H9 (cell line): ENCODE data around the gene USF3. TPM values are rescaled to one million over a fixed set of nuclear protein-coding genes. Genes with fewer than 3 reads are reported as not detected.

Experiments used
- DNase-seq: peaks from one replicate; pipeline ENCODE4 v3.0.0-alpha.2; 2017
- H2AFZ ChIP-seq: one replicate; pipeline ENCODE4 v1.6.1; 2013; ENCODE audit warnings: mild to moderate bottlenecking, low read length, control low read depth, moderate library complexity
- H2AK5ac ChIP-seq: 2 replicates; pipeline ENCODE4 v1.6.1; 2013; ENCODE audit warnings: low read length, control low read depth, mixed read lengths; ENCODE audit not compliant: insufficient read length
- H2BK120ac ChIP-seq: one replicate; pipeline ENCODE4 v1.6.1; 2013; ENCODE audit warnings: low read depth, mild to moderate bottlenecking, low read length, control low read depth, inconsistent platforms; ENCODE audit not compliant: poor library complexity, severe bottlenecking
- H2BK12ac ChIP-seq: 2 replicates; pipeline ENCODE4 v1.6.1; 2013; ENCODE audit warnings: low read length, control low read depth, mixed read lengths, low read depth; ENCODE audit not compliant: insufficient read length
- H2BK15ac ChIP-seq: 2 replicates; pipeline ENCODE4 v1.6.1; 2013; ENCODE audit warnings: low read depth, low read length, control low read depth
- H2BK20ac ChIP-seq: one replicate; pipeline ENCODE4 v1.6.1; 2013; ENCODE audit warnings: low read depth, mild to moderate bottlenecking, low read length, control low read depth, inconsistent platforms; ENCODE audit not compliant: poor library complexity, severe bottlenecking
- H2BK5ac ChIP-seq: 2 replicates; pipeline ENCODE4 v1.6.1; 2013; ENCODE audit warnings: low read length, control low read depth, mixed read lengths; ENCODE audit not compliant: insufficient read length
- H3K14ac ChIP-seq: 2 replicates; pipeline ENCODE4 v1.6.1; 2013; ENCODE audit warnings: low read length, control low read depth; ENCODE audit not compliant: insufficient read depth
- H3K18ac ChIP-seq: 2 replicates; pipeline ENCODE4 v1.6.1; 2013; ENCODE audit warnings: low read depth, mild to moderate bottlenecking, mixed read lengths, low read length, control low read depth; ENCODE audit not compliant: insufficient read length
- H3K23ac ChIP-seq: 2 replicates; pipeline ENCODE4 v1.6.1; 2013; ENCODE audit warnings: low read length, control low read depth, mixed read lengths, low read depth; ENCODE audit not compliant: insufficient read length
- H3K23me2 ChIP-seq: 2 replicates; pipeline ENCODE4 v1.6.1; 2013; ENCODE audit warnings: low read depth, mild to moderate bottlenecking, mixed read lengths, low read length, control low read depth; ENCODE audit not compliant: insufficient read length, poor library complexity, severe bottlenecking
- H3K27ac ChIP-seq: 2 replicates; pipeline ENCODE4 v1.5.1; 2013; ENCODE audit warnings: low read length, control low read depth, mixed read lengths, low read depth; ENCODE audit not compliant: insufficient read length
- H3K27me3 ChIP-seq: 2 replicates; pipeline ENCODE4 v1.6.1; 2013; ENCODE audit warnings: low read length, control low read depth, inconsistent platforms; ENCODE audit not compliant: insufficient read depth
- H3K4ac ChIP-seq: 2 replicates; pipeline ENCODE4 v1.6.1; 2013; ENCODE audit warnings: low read depth, mild to moderate bottlenecking, control low read depth, inconsistent platforms, low read length, moderate library complexity
- H3K4me1 ChIP-seq: 2 replicates; pipeline ENCODE4 v1.6.1; 2013; ENCODE audit warnings: low read length, control low read depth, inconsistent platforms; ENCODE audit not compliant: insufficient read depth
- H3K4me2 ChIP-seq: 2 replicates; pipeline ENCODE4 v1.6.1; 2013; ENCODE audit warnings: low read length, control low read depth, mixed read lengths; ENCODE audit not compliant: insufficient read length, insufficient read depth
- H3K56ac ChIP-seq: 2 replicates; pipeline ENCODE4 v1.6.1; 2013; ENCODE audit warnings: low read depth, mild to moderate bottlenecking, mixed read lengths, low read length, control low read depth; ENCODE audit not compliant: insufficient read length
- H3K79me1 ChIP-seq: 2 replicates; pipeline ENCODE4 v1.6.1; 2013; ENCODE audit warnings: low read depth, mild to moderate bottlenecking, moderate library complexity, low read length, control low read depth, inconsistent platforms; ENCODE audit not compliant: insufficient read depth, poor library complexity, severe bottlenecking
- H3K79me2 ChIP-seq: 2 replicates; pipeline ENCODE4 v1.6.1; 2013; ENCODE audit warnings: low read length, control low read depth, inconsistent platforms; ENCODE audit not compliant: insufficient read depth
- H3K9ac ChIP-seq: 2 replicates; pipeline ENCODE4 v1.6.1; 2013; ENCODE audit warnings: low read length, control low read depth, mixed read lengths; ENCODE audit not compliant: insufficient read length; ENCODE audit errors: extremely low read depth
- H3K9me3 ChIP-seq: one replicate; pipeline ENCODE4 v1.6.1; 2013; ENCODE audit warnings: low read depth, low read length, inconsistent platforms; ENCODE audit not compliant: control insufficient read depth
- H3T11ph ChIP-seq: one replicate; pipeline ENCODE4 v1.6.1; 2013; ENCODE audit warnings: mild to moderate bottlenecking, low read length, control low read depth, inconsistent platforms
- H4K20me1 ChIP-seq: one replicate; pipeline ENCODE4 v1.6.1; 2013; ENCODE audit not compliant: control insufficient read depth, insufficient read length, insufficient read depth
- H4K5ac ChIP-seq: 2 replicates; pipeline ENCODE4 v1.6.1; 2013; ENCODE audit warnings: low read depth, mild to moderate bottlenecking, mixed read lengths, low read length, control low read depth; ENCODE audit not compliant: insufficient read length
- H4K8ac ChIP-seq: replicated peaks from 2 replicates; pipeline ENCODE4 v1.6.1; 2013; ENCODE audit warnings: low read length, control low read depth, mixed read lengths, low read depth; ENCODE audit not compliant: insufficient read length
- H4K91ac ChIP-seq: 2 replicates; pipeline ENCODE4 v1.6.1; 2013; ENCODE audit warnings: low read depth, mild to moderate bottlenecking, moderate library complexity, mixed read lengths, low read length, control low read depth; ENCODE audit not compliant: insufficient read length
- H3K27ac Mint-ChIP-seq, 3 experiments: 2 replicates in 2 of 3; 3 replicates in 1 of 3; pipeline ENCODE4 v1.8.0; 2020 to 2021; ENCODE audit warnings: mixed read lengths in 3 of 3, mild to moderate bottlenecking in 1 of 3, moderate library complexity in 1 of 3
- H3K27me3 Mint-ChIP-seq: 2 replicates; pipeline ENCODE4 v1.8.0; 2021; ENCODE audit warnings: low read depth, mild to moderate bottlenecking, moderate library complexity, mixed read lengths
- H3K36me3 Mint-ChIP-seq, 3 experiments: 2 replicates in 2 of 3; 3 replicates in 1 of 3; pipeline ENCODE4 v1.8.0; 2020 to 2021; ENCODE audit warnings: low read depth in 3 of 3, mixed read lengths in 3 of 3; ENCODE audit not compliant: insufficient read depth in 1 of 3
- H3K4me1 Mint-ChIP-seq, 2 experiments: 2 replicates each; pipeline ENCODE4 v1.8.0; 2020; ENCODE audit warnings: mixed read lengths in 2 of 2
- H3K4me3 Mint-ChIP-seq, 2 experiments: 2 replicates in 1 of 2; 3 replicates in 1 of 2; pipeline ENCODE4 v1.8.0; 2020 to 2021; ENCODE audit warnings: mild to moderate bottlenecking in 2 of 2, mixed read lengths in 2 of 2, moderate library complexity in 1 of 2
- H3K9me3 Mint-ChIP-seq, 2 experiments: 2 replicates in 1 of 2; 3 replicates in 1 of 2; pipeline ENCODE4 v1.8.0; 2020; ENCODE audit warnings: mild to moderate bottlenecking in 2 of 2, mixed read lengths in 2 of 2, moderate library complexity in 1 of 2
- WGBS: extraction: QIAGEN DNeasy Blood & Tissue Kit; methylation state at CpG from one replicate; pipeline ENCODE4 v1.1.7; 2013; ENCODE audit warnings: missing lambda C conversion rate, low lambda C conversion rate, mixed read lengths; ENCODE audit not compliant: insufficient read length; ENCODE audit errors: extremely low coverage; 5-methylcytosine and 5-hydroxymethylcytosine counted together
- total RNA-seq: library from RNA; stranded (reverse); gene quantifications from 2 replicates; pipeline ENCODE4 v1.2.1, GENCODE V29; 2021
- TF ChIP-seq, protein P1 (sequence below): fragments of 200-600 bp; sonication (generic); conservative IDR thresholded peaks from 3 replicates; pipeline ENCODE4 v1.8.0; 2021; ENCODE audit warnings: antibody characterized with exemption, mild to moderate bottlenecking

Gene USF3
- total RNA-seq, 1 experiment from 2014 or later = 13.8 TPM

DNA sequence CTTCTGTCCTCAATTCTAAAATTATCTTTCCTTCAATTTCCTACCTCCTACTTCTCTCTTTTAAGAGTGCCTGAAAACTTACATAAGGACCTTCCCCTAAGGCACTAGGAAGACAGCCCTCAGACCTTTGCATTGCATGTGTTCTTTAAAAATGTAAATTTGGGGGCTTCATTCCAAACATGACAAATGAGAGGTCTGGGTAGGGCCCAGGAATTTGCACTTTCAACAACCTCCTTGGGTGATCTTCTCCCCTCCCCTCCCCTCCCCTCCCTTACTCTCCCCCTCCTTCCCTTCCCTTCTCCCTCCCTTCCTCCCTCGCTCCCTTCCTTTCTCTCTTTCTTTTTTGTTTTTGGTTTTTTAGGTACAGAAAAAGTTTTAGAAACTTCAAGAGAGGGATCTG, 18.7 kb downstream of the USF3 start:
- Histone ChIP-seq H3K27ac (no peak overlapping the region), H3K4me2 (no peak overlapping the region)
- no peak overlapping the region for H3K4me3 Mint-ChIP-seq

More for the DNA sequence above, 18.7 kb downstream of the USF3 start:
- Histone ChIP-seq H3K79me2 (no peaks in the 10 kb centered on the region), H3K14ac (no peak overlapping the region), H3T11ph (no peak overlapping the region), H4K8ac (no peak overlapping the region), H4K91ac (no peak overlapping the region), H3K23me2 (no peaks in the 10 kb centered on the region), H2AFZ (no peak overlapping the region), H3K9ac (no peak overlapping the region), H2BK5ac (no peak overlapping the region), H3K4ac (no peak overlapping the region), H4K5ac (no peak overlapping the region), H2BK12ac (no peak overlapping the region), H3K27me3 (no peaks in the 10 kb centered on the region), H2BK20ac (no peak overlapping the region), H3K9me3 (no peaks in the 10 kb centered on the region), H2AK5ac (no peak overlapping the region), H3K56ac (no peak overlapping the region), H2BK120ac (no peak overlapping the region), H2BK15ac (no peak overlapping the region), H4K20me1 (no peaks in the 10 kb centered on the region), H3K4me1 (peaks cover 4% of the 10 kb centered on the region; the same call in 1 of the 2 replicates), H3K79me1 (no peaks in the 10 kb centered on the region), H3K18ac (no peak overlapping the region), H3K23ac (no peak overlapping the region)
- Mint-ChIP-seq H3K27ac (peak overlapping the region in 1 of 3 experiments; percentile 18; a peak in 2 of 7 replicates), H3K9me3 (peaks cover 2 to 10% of the 10 kb centered on the region in 2 experiments; a peak in 3 of 5 replicates), H3K36me3 (peaks cover 14 to 35% (median 23%) of the 10 kb centered on the region in 3 experiments; a peak in 6 of 7 replicates), H3K27me3 (no peaks in the 10 kb centered on the region), H3K4me1 (peaks cover 12 to 15% of the 10 kb centered on the region in 2 experiments)
- TF ChIP-seq, protein P1, sequence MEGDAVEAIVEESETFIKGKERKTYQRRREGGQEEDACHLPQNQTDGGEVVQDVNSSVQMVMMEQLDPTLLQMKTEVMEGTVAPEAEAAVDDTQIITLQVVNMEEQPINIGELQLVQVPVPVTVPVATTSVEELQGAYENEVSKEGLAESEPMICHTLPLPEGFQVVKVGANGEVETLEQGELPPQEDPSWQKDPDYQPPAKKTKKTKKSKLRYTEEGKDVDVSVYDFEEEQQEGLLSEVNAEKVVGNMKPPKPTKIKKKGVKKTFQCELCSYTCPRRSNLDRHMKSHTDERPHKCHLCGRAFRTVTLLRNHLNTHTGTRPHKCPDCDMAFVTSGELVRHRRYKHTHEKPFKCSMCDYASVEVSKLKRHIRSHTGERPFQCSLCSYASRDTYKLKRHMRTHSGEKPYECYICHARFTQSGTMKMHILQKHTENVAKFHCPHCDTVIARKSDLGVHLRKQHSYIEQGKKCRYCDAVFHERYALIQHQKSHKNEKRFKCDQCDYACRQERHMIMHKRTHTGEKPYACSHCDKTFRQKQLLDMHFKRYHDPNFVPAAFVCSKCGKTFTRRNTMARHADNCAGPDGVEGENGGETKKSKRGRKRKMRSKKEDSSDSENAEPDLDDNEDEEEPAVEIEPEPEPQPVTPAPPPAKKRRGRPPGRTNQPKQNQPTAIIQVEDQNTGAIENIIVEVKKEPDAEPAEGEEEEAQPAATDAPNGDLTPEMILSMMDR = no peak
- no CpG with 5 or more reads among the region's 1 CpG for WGBS
- DNase-seq = peak; percentile 54
